Thyroid gland (tissue), 4 donors: ENCODE measurements around the gene A2M. TPM values are rescaled to one million over a fixed set of nuclear protein-coding genes. Genes with fewer than 3 reads are reported as not detected.

Experiments used
- DNase-seq, 2 donors: peaks; one replicate each; pipeline ENCODE4 v3.0.0-alpha.2; 2019
- H3K27ac ChIP-seq, 3 donors: fragments of 200-600 bp; sonication (generic); 1 replicate in 2 of 3; 2 replicates in 1 of 3; pipeline ENCODE4 v1.5.1; 2016 to 2019; ENCODE audit warnings: mild to moderate bottlenecking in 1 of 3, moderate library complexity in 1 of 3
- H3K27me3 ChIP-seq: fragments of 200-600 bp; sonication (generic); one replicate; pipeline ENCODE4 v1.5.1; 2019
- H3K36me3 ChIP-seq, 2 donors: fragments of 200-600 bp; sonication (generic); one replicate each; pipeline ENCODE4 v1.5.1; 2016 to 2019
- H3K4me1 ChIP-seq, 2 donors: fragments of 200-600 bp; sonication (generic); one replicate each; pipeline ENCODE4 v1.5.1; 2017 to 2019
- H3K4me3 ChIP-seq, 3 donors: fragments of 200-600 bp; sonication (generic); replicated peaks in 1 of 3; 1 replicate in 2 of 3; 2 replicates in 1 of 3; pipeline ENCODE4 v1.5.1; 2016; ENCODE audit warnings: mild to moderate bottlenecking in 1 of 3
- H3K9me3 ChIP-seq: fragments of 200-600 bp; sonication (generic); one replicate; pipeline ENCODE4 v1.5.1; 2017
- CTCF ChIP-seq, 6 experiments: fragments of 200-600 bp in 3 of 6; fragments of 450-650 bp in 3 of 6; sonication (generic) in 3 of 6; IDR thresholded peaks; one replicate each; pipeline ENCODE4 v1.5.1; 2016 to 2019; ENCODE audit warnings: antibody characterized with exemption in 6 of 6, mild to moderate bottlenecking in 2 of 6, inconsistent platforms in 1 of 6, moderate library complexity in 1 of 6
- POLR2A ChIP-seq, 2 donors: fragments of 450-650 bp; IDR thresholded peaks; one replicate each; pipeline ENCODE4 v1.6.1; 2017; ENCODE audit warnings: antibody characterized with exemption in 2 of 2, mild to moderate bottlenecking in 2 of 2, moderate library complexity in 1 of 2
- WGBS, 2 donors: methylation state at CpG; one replicate each; pipeline ENCODE4 v1.1.5; 2017; 5-methylcytosine and 5-hydroxymethylcytosine counted together
- intact Hi-C: fragments of 100-400 bp; cut with DNase I; formaldehyde crosslinking; loops from one replicate; pipeline ENCODE4 v1.15.1; 2023
- total RNA-seq, 4 donors: library from RNA; depleted of rRNA; stranded (reverse); fragments of >200 nt; gene quantifications; one replicate each; pipeline ENCODE4 v1.2.3, GENCODE V29; 2016

A2M gene
- total RNA-seq, 4 donors from 2014 or later: 124 to 345 (median 219) TPM

GRCh38 chr12:9081667-9082427 lies 33.9 kb downstream of the A2M start:
- no peak for TF ChIP-seq POLR2A (IDR thresholded peaks at IDR 0.05)
- TF ChIP-seq CTCF (IDR thresholded peaks at IDR 0.05): no peak
- no peaks in the 10 kb centered on the region for H3K4me1 ChIP-seq
- H3K27me3 ChIP-seq: no peaks in the 10 kb centered on the region
- DNase-seq: no peak
- H3K27ac ChIP-seq: no peak overlapping the region
- no peaks in the 10 kb centered on the region for H3K9me3 ChIP-seq
- intact Hi-C loops: no loop called here
- 88 to 90% methylated on average over 3 of the region's 3 CpGs for WGBS, 2 donors
- no peak overlapping the region for H3K4me3 ChIP-seq
- peaks cover 6 to 13% of the 10 kb centered on the region in 2 donors for H3K36me3 ChIP-seq

- 94 to 95% methylated on average over 5 of the region's 5 CpGs for WGBS, 2 donors
- no peak for DNase-seq
- no peaks in the 10 kb centered on the region for H3K27me3 ChIP-seq
- no peak overlapping the region for H3K4me3 ChIP-seq
- peaks cover 6 to 15% of the 10 kb centered on the region in 2 donors for H3K36me3 ChIP-seq
- H3K27ac ChIP-seq: no peak overlapping the region
- no peaks in the 10 kb centered on the region for H3K9me3 ChIP-seq
- intact Hi-C loops: no loop called here
- no peak for TF ChIP-seq CTCF (IDR thresholded peaks at IDR 0.05)
- no peak for TF ChIP-seq POLR2A (IDR thresholded peaks at IDR 0.05)
- no peaks in the 10 kb centered on the region for H3K4me1 ChIP-seq
These were observed 35.6 kb downstream of the A2M start for GRCh38 chr12:9079883-9080675.

GRCh38 chr12:9079082-9079481 lies 36.6 kb downstream of the A2M start:
- Histone ChIP-seq H3K27ac (no peak overlapping the region), H3K27me3 (no peaks in the 10 kb centered on the region), H3K4me3 (no peak overlapping the region), H3K9me3 (no peaks in the 10 kb centered on the region), H3K36me3 (peaks cover 6 to 14% of the 10 kb centered on the region in 2 donors), H3K4me1 (no peaks in the 10 kb centered on the region)
- intact Hi-C loops: no loop called here
- no peak for TF ChIP-seq POLR2A (IDR thresholded peaks at IDR 0.05)
- no peak for TF ChIP-seq CTCF (IDR thresholded peaks at IDR 0.05)
- no peak for DNase-seq
- WGBS, 2 donors: 89 to 93% methylated on average over 3 of the region's 3 CpGs

GRCh38 chr12:9077152-9078031 lies 38.3 kb downstream of the A2M start:
- Histone ChIP-seq H3K36me3 (peaks cover 16 to 18% of the 10 kb centered on the region in 2 donors), H3K4me1 (no peaks in the 10 kb centered on the region), H3K4me3 (no peak overlapping the region), H3K9me3 (no peaks in the 10 kb centered on the region), H3K27me3 (no peaks in the 10 kb centered on the region), H3K27ac (no peak overlapping the region)
- 84 to 90% methylated on average over 5 of the region's 5 CpGs for WGBS, 2 donors
- no peak for DNase-seq
- TF ChIP-seq POLR2A (IDR thresholded peaks at IDR 0.05): no peak
- TF ChIP-seq CTCF (IDR thresholded peaks at IDR 0.05): no peak
- intact Hi-C loops: no loop called here
